GM12891 (cell line): ENCODE data around the gene MPHOSPH9.

Source experiments
- DNase-seq: peaks from one replicate; pipeline ENCODE4 v3.0.0; 2011; ENCODE audit warnings: low spot score; ENCODE audit not compliant: insufficient read length
- FAIRE-seq: peaks from 2 replicates; lab custom pipeline; 2011; peaks lifted over from hg19 to GRCh38; lab: Jason Lieb, UNC
- PAX5 ChIP-seq: IDR thresholded peaks from 2 replicates; pipeline ENCODE4 v1.6.1; 2011; ENCODE audit warnings: low read length, moderate library complexity, mild to moderate bottlenecking; ENCODE audit not compliant: insufficient read depth, severe bottlenecking
- POLR2A ChIP-seq: IDR thresholded peaks from 2 replicates; pipeline ENCODE4 v1.6.1; 2011; ENCODE audit warnings: low read depth, low read length, control low read depth
- POLR2AphosphoS5 ChIP-seq: IDR thresholded peaks from 2 replicates; pipeline ENCODE4 v1.6.1; 2011; ENCODE audit warnings: low read depth, low read length, control low read depth
- POU2F2 ChIP-seq: IDR thresholded peaks from 2 replicates; pipeline ENCODE4 v1.6.1; 2011; ENCODE audit warnings: low read depth, mild to moderate bottlenecking, control low read depth, low read length, moderate library complexity
- SPI1 ChIP-seq: IDR thresholded peaks from 2 replicates; pipeline ENCODE4 v1.6.1; 2011; ENCODE audit warnings: low read depth, low read length, control low read depth
- TAF1 ChIP-seq: IDR thresholded peaks from 2 replicates; pipeline ENCODE4 v1.6.1; 2011; ENCODE audit warnings: low read depth, low read length, control low read depth

The MPHOSPH9 gene

GRCh38 chr12:123245678-123246077 is 12.7 kb upstream of the MPHOSPH9 start:
- FAIRE-seq (no peak), DNase-seq (no peak)
- TF ChIP-seq SPI1 (no peak), POU2F2 (no peak), POLR2AphosphoS5 (no peak), POLR2A (no peak), TAF1 (no peak), PAX5 (no peak)

DNA sequence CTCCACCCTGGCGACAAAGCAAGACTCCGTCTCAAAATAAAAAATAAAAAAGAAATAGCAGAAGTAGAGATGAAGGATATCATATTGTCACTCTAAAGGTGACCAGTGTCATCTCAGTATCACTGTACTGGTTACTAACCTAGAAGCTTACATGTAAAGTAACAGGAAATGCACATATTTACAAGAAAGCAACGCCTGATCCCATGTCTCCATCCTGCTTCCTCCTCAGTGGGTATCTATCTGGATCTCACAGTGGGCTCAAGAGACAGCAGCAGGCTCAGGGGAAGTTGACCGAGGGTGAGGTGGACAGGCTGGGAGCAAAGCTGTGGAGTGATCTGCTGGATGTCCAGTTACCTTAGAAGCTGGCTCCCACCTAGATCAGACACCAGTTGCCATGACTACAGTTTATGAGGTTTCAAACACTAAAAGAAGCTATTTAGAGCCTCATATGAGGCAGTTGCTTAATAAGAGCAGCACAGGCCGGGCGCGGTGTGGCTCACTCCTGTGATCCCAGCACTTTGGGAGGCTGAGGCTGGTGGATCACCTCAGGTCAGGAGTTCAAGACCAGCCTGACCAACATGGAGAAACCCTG is 10.8 kb upstream of the MPHOSPH9 start:
- DNase-seq (no peak), FAIRE-seq (no peak)
- TF ChIP-seq SPI1 (no peak), POU2F2 (no peak)

- FAIRE-seq = no peak
- no peak for TF ChIP-seq PAX5
- peak; percentile 67 for TF ChIP-seq SPI1
- TF ChIP-seq TAF1 = no peak
- DNase-seq = no peak
These were observed 9.4 kb upstream of the MPHOSPH9 start for GRCh38 chr12:123242116-123242904.

GRCh38 chr12:123238961-123239360 is 6.0 kb upstream of the MPHOSPH9 start:
- no peak for TF ChIP-seq SPI1
- no peak for TF ChIP-seq TAF1
- no peak for TF ChIP-seq PAX5
- no peak for TF ChIP-seq POLR2A
- no peak for TF ChIP-seq POLR2AphosphoS5
- TF ChIP-seq POU2F2 = no peak
- no peak for DNase-seq
- FAIRE-seq = no peak

GRCh38 chr12:123238330-123238682 is 5.4 kb upstream of the MPHOSPH9 start:
- TF ChIP-seq POU2F2 = no peak
- FAIRE-seq (peak; percentile 54), DNase-seq (no peak)

DNA sequence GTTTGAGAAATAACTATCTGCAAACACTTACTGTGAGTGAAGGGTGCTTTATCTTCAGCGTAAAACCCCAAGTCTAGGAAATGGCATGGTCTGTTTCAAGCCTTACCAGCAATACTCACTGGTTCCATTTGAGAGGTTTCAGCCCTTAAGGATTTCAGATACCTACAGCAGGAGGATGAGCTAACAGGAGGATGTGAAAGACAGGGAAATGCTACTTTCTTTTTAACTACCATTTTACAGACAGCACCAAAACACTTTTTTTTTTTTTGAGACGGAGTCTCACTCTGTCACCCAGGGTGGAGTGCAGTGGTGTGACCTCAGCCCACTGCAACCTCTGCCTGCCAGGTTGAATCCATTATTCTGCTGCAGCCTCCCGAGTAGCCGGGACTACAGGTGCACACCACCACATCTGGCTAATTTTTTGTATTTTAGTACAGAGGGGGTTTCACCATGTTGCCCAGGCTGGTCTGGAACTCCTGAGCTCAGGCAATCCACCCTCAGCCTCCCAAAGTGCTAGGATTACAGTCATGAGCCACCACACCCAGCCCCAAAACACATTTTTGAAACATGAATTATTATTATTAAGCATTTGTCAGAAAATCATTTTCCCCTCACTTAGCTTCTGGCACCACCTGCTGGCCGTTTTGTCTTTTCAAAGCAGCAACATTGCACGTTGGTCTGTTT is 4.8 kb upstream of the MPHOSPH9 start:
- FAIRE-seq (peak; percentile 69), DNase-seq (no peak)
- TF ChIP-seq POLR2A (no peak), PAX5 (peak; percentile 8), SPI1 (peak; percentile 59)

DNA sequence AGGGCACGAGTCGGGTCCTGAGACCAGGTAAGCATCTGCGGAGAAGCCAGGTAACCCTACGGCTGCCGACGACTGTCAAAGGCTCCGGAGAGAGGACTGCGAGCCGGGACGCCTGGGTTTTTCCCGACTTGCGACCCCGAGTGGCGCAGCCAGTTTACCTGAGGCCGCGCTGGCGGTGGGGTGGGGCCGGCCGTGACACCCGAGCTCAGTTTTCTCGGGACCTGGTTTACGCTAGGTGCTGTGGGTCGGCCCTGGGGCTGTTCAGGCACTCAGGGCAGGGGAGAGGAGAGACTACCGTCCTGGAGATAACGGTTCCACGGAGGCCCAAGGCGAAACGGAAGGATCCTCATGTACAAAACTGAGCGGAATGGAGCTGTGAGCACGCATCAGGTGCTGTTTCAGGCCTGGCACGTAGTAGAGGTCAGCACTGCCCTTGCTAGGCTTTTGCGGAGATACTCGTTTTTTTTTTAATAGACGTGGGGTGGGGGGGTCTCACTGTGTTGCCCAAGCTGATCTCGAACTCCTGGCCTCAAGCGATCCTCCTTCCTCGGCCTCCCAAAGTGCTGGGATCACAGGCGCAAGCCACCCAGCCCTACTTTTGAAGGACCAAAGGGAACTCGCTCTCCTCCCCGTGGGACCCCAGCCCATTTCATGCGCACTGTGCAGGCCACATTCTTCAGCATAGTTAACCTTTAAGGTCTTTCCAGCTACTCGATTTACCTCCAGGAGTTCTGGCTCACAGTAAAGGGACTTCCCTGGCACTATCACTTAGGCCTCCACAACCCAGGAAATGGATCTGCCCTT is 766 bp upstream of the MPHOSPH9 start:
- no peak for DNase-seq

GRCh38 chr12:123232472-123232806 is 502 bp downstream of the MPHOSPH9 start:
- no peak for TF ChIP-seq POLR2A
- TF ChIP-seq PAX5 = no peak
- no peak for TF ChIP-seq SPI1
- no peak for TF ChIP-seq POLR2AphosphoS5
- no peak for TF ChIP-seq TAF1
- no peak for TF ChIP-seq POU2F2
- DNase-seq (no peak), FAIRE-seq (no peak)

More for the DNA sequence above, 766 bp upstream of the MPHOSPH9 start:
- TF ChIP-seq POLR2AphosphoS5 = no peak
- TF ChIP-seq POLR2A = no peak
- TF ChIP-seq POU2F2 = 0 out of 2 replicates have a peak, but pooled peaks have one; percentile 16
- no peak for TF ChIP-seq TAF1
- no peak for FAIRE-seq

GRCh38 chr12:123231931-123232330 is 1.0 kb downstream of the MPHOSPH9 start:
- TF ChIP-seq PAX5 = no peak
- no peak for TF ChIP-seq POLR2AphosphoS5
- no peak for TF ChIP-seq POLR2A
- TF ChIP-seq TAF1 = no peak
- TF ChIP-seq POU2F2 = no peak
- no peak for TF ChIP-seq SPI1
- DNase-seq = no peak
- peak; percentile 55 for FAIRE-seq

- TF ChIP-seq SPI1 (no peak), POLR2AphosphoS5 (no peak), POU2F2 (no peak), TAF1 (no peak), PAX5 (no peak), POLR2A (no peak)
- no peak for FAIRE-seq
These were observed 3.9 kb downstream of the MPHOSPH9 start for GRCh38 chr12:123229051-123229450.

More at GRCh38 chr12:123229051-123229450, 3.9 kb downstream of the MPHOSPH9 start:
- DNase-seq = no peak
